Left cardiac atrium (tissue), 4 donors: ENCODE results near the gene ZBTB40. TPM values are rescaled to one million over a fixed set of nuclear protein-coding genes. Genes with fewer than 3 reads are reported as not detected.
A peak's percentile ranks its signal among the peaks of the same experiment; 100 is the strongest.

ENCODE experiments used
- ATAC-seq, 2 donors: fragments of 200-7000 bp; cut with Tn5 transposase; one replicate each; pipeline ENCODE4 v1.9.1; 2020; ENCODE audit warnings: mild to moderate bottlenecking in 2 of 2, moderate library complexity in 2 of 2
- DNase-seq: peaks from one replicate; pipeline ENCODE4 v3.0.0-alpha.2; 2020
- intact Hi-C, 2 donors: fragments of 100-400 bp; cut with DNase I; formaldehyde crosslinking; loops; one replicate each; pipeline versions ENCODE4 v1.14.1 to v1.15.1; 2022 to 2023
- total RNA-seq, 2 donors: library from RNA; stranded (reverse); fragmentation: NEBNext Ultra II Directional; extraction: Animal tissue kit (Norgen Biotek cat#: 25700); gene quantifications; one replicate each; pipeline ENCODE4 v1.2.1, GENCODE V29; 2021
- donor health status: DM: no; HTN: yes; CAD: no.
- donor health status: DM: no; HTN: yes; CAD: no; lungs with severe emphysema.
- donor health status: DM: yes; HTN: yes; CAD: no.
- donor health status: Dilated cardiomyopathy.

Gene ZBTB40
- total RNA-seq, 2 donors from 2014 or later, result 11.1 to 13.5 TPM

DNA sequence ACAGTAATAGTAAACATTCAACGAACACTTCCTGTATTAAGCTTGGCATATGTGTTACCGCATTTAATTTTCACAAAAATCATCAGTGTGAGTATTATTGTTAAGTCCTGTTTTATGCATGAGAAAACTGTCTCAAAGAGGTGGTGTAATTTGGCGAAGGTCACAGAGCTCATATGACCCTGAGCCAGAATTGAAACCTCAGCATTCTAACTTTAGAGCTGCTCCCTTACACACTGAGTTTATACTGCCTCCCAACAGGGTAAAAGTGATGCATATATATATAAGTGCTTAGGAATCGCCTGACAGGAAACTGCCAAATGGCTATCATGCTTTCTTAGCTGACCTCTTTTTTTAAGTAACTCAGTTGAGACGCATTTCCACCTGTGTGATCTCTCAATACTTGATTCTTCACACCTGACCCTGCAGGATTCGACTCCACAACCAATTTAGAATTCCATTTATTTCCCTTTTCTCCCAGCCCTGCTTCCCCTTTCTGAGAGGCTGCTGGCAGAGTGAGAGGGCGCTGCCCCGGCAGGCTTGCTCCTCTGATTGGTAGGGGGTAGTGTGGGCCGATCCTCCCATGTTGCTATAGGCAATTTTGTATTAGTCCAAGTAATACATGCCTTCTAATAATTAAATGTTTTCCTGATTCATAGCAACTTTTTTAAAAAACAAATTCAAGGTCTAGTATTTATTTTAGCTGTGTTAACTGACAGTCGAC lies 40.5 kb downstream of the ZBTB40 start:
- intact Hi-C loops, result no loop called here
- no peak for ATAC-seq
- peak; percentile 22 for DNase-seq

DNA sequence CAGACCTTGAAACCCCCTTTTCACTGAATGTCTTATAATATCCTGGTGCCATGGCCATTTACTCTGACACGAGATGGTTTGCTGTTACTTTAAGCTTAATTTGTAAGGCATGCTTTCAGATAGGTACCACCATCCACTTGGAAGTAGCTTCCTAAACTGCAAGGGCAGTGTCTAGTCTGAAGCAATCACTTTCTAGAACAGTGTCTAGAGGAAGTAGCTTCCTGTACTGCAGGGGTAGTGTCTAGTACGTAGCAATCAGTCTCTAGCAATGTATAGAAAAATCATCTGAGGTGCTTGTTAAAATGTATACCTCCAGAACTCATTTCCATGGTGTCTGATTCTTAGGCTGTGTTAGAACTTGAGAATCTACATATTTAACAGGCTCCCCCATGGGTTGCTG lies 42.5 kb downstream of the ZBTB40 start:
- intact Hi-C loops, result no loop called here
- ATAC-seq (peak in 1 of 2 donors; percentile 25), DNase-seq (no peak)

DNA sequence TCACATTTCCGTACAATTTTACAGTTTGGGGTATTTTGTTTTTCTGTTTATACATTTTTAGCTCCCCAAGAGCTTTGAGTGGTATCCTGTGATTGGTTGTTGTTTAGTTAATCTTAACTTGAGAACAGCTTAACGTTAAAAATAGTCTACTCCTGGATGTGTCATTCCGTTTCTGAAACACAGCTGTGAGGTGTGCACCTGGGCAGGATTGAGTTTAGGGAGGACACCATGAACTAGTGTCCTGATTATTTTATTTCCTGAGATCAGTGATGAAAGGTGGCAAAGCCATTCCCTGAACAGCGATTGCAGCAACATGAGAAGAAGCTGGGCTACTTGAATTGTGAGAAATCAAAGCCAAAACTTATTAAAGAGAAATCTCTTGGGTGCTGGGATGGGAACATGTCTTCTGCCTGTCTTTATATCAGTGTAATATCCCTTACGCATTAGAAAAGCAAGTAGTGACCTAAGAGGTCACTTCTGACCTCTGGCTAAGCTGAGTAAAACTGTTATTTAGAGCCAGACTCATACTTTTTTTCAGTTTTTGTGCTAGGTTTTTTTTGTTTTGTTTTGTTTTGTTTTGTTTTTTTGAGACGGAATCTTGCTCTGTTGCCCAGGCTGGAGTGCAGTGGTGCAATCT lies 43.4 kb downstream of the ZBTB40 start:
- DNase-seq (no peak), ATAC-seq (no peak)
- intact Hi-C loops, result no loop called here

DNA sequence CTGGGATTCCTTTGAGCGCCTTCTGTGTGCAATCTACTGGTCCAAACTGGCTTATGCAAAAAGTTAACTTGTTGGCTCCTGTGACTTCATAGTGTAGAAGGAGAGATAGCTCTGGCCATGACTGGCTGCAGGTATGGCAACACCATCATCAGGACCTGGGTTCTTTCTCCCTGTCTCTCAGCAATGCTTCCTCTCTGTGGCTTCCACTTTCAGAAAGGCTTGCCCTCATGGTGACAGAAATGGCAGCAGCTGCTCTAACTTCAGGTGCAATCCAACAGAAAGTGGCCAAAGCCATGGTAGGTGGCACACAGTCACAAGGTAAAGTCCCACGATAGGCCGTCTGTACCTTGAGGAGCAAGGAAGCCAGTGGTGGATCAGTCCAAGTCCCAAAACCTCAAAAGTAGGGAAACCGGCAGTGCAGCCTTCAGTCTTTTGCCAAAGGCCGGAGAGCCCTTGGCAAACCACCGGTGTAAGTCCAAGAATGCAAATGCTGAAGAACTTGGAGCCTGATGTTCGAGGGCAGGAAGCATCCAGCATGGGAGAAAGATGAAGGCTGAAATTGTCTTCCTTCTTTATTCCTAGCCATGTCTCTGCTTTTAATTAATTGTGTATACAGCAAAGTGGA lies 45.0 kb downstream of the ZBTB40 start:
- no peak for DNase-seq
- intact Hi-C loops, result no loop called here
- ATAC-seq, result no peak

DNA sequence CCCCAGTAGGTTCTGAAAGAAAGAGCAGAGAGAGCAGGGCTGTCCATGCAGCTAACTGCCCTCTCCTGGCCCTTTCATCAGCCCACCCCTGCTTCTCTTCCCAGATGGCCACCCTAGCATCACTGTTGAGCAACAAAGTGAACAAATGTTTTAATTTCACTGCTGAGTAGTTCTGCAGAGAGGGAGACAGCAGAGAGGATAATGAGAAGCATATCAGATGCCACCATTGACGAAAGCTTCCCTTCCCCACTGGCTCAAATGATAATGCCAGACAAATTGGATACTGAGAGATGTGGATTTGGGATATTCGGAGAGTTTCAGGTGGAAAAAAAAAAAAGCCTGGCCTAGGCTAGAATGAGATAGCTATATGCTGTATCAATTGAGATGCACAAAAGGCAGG lies 46.8 kb downstream of the ZBTB40 start:
- no peak for ATAC-seq
- intact Hi-C loops, result no loop called here

DNA sequence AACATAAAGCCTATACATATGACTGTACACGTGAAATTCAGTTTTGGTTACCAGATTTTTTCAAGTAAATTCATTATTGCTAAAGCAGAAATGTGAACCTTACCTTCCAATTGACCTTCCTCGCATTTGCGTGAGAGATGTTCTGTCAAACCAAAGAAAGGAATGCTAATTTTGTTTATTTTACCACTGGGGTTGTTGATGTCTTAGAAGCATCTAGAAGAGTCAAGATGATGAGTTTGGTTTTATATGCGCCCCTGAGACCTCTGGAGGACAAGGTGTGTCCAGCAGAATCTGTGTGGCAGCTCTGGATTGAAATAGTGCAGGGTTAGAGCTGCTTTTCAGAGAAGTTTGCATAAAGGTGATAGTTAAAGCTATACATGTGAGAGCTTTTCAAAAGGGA lies 48.4 kb downstream of the ZBTB40 start:
- intact Hi-C loops, result no loop called here
- ATAC-seq, result no peak
- DNase-seq, result no peak

More for the DNA sequence above, 46.8 kb downstream of the ZBTB40 start:
- no peak for DNase-seq

DNA sequence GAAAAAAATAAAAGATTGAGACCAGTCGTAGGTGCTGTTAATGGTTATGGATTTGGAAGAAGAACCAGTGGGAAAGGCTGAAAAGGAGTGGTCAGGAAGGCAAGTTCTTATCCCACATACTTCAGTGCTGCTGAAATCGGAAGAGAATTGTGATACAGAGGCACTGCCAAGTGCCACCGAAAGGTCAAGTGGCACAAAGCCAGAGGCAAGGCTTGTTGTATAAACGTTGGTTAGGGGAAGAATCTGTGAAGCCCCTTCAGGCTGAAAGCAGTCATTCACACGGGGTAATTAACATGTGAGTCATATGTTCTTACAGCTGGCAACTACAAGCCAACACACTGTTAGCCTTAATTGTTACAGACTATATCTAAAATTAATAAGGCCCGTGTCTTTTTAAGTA lies 48.8 kb downstream of the ZBTB40 start:
- peak; percentile 54 for DNase-seq
- intact Hi-C loops, result no loop called here
- peak; percentile 64 to 75 for ATAC-seq

DNA sequence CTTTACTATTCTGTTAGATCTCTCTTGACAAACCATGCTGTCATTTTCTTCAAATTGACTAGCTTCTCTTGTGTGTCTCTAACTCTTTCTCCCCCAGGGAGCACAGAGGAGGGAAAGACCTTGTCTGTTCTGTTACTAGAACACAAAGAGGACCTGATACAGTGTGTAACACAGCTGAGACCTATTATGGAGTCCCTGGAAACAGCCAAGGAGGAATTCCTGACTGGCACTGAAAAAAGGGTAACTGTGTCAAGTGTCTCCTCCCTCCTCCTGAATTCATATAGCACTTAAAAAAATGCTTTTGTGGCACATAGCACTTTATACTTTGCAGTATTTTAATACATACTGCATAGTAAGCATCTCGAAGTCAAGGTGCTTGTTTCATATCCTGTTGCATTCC lies 50.6 kb downstream of the ZBTB40 start:
- DNase-seq (no peak), ATAC-seq (no peak)
- intact Hi-C loops, result no loop called here

DNA sequence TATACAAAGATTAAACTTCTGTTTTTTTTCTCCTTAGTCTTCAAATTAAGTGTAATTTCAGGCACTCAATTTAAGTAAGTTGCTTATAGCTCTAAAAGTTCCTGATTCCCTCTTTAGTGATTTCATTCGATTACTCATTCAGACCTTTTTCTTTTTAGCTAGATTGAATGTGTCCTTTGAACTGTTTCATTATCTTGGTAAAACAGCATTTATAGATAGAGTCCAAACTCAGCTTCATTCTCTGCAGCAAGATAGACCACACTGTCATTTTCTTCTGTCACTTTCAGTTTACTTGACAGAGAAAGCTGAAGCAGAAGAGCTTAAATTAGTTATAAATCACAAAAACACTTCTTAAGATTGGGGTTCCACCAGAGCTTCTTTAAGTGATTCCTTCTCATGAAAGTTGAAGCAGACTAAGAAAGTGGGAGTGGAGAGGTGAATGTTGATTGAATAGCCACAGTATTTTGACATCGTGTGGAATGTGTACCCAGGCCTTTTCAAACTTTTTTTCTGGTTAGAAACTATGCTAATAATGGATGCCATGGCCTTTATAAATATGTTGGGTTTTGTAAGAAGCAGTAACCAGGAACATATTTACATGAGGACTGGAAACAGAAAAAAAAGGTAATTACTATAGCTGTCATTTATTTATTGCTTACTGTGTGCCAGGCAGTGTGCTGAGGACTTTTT lies 52.2 kb downstream of the ZBTB40 start:
- ATAC-seq (no peak), DNase-seq (no peak)
- intact Hi-C loops, result no loop called here

DNA sequence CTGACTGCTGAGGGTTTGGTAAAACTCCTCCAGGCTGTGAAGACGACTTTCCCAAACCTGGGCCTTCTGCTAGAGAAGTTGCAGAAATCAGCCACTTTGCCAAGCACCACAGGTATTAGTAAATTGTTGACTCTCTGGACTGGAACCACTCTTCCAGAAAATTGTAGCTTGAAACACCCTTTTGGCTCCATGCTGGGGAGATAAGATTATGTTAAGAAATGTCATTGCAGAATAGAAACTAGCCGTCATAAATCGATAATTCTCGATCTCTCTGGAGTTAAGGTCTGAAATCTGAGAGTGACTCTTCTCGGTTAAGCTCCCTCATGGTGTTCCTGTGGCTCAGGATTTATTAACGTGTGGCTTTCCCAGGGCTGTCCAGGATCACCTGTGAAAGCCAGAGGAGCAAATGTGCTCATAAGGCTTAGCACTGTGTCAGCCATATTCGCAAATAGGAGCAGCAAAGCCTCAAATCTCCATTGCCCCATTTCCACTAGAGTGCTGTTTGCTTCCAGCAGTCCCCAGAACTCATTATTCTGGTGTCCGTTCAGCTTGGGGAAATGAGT lies 54.6 kb downstream of the ZBTB40 start:
- DNase-seq, result no peak
- no peak for ATAC-seq
- intact Hi-C loops, result no loop called here

DNA sequence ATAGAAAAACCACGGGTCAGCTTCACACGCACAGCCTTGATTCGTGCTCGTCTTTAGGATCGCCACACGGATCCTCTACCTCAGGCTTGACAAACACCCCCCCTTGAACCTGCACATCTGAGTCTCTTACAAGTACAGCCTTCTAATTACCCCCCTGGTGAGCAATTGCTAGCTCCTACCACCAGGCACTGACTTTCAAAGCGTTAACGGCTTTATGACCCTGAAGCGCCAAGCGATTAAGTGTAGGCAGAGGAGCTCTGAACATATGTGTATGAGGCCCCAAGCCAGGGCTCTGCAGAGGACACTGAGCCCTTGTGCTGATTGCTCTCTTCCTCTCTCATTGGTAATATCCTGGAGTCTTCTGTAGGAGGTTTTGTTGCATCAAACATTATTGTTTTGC lies 55.9 kb downstream of the ZBTB40 start:
- ATAC-seq, result no peak
- intact Hi-C loops, result no loop called here

DNA sequence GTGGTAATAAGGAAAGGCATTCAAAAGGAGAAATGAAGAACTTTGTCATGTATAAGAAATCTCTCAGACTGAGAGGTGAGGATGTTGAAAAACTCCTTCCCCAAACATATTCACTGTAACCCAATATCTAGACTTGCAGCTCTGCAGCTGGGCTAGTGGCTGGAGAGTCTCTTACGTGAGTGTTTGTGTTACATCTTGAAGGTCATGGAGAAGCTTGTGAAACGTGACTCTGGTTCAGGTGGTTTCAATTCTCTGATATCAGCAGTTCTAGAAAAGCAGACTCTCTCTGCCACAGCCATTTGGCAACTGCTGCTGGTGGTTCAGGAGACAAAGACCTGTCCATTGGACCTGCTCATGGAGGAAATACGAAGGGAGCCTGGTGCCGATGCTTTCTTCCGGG lies 56.7 kb downstream of the ZBTB40 start:
- ATAC-seq, result no peak
- no peak for DNase-seq
- intact Hi-C loops, result no loop called here

More for the DNA sequence above, 55.9 kb downstream of the ZBTB40 start:
- DNase-seq, result no peak

DNA sequence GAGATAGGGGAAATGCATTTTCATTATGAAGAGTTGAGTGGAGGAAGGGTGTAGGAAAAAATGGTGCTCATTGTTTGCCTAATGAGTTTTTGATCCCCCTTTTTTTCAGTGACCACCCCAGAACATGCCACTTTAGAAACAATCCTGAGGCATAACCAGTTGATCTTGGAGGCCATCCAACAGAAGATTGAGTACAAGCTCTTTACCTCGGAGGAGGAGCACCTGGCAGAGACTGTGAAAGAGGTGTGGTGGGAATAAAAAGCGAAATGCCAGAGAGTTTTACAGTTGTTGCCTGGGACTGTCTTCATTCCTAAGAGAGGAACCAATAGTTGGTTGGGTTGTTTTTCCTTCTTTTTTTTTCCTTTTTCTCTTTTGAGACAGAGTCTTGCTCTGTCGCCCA lies 57.3 kb downstream of the ZBTB40 start:
- DNase-seq (no peak), ATAC-seq (no peak)
- intact Hi-C loops, result no loop called here

DNA sequence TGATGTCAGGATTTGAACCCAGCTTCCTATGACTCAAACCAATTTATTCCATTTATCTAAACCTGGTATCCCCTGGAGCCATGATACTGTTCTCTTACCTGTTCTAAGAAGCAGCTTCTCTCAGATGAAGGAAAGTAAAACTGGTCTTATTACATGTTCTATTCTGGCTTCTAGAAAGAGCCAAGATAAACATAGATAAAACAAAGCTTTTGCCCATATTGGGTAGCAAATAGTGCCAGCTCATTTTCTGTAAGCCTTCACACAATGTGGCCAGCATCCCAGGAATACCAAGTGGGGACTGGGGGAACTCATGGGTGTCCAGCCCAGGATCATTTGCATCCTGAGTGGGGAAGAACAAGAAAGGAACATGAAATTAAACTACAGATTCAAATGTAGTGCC lies 58.2 kb downstream of the ZBTB40 start:
- intact Hi-C loops, result no loop called here
- DNase-seq, result no peak
- no peak for ATAC-seq

DNA sequence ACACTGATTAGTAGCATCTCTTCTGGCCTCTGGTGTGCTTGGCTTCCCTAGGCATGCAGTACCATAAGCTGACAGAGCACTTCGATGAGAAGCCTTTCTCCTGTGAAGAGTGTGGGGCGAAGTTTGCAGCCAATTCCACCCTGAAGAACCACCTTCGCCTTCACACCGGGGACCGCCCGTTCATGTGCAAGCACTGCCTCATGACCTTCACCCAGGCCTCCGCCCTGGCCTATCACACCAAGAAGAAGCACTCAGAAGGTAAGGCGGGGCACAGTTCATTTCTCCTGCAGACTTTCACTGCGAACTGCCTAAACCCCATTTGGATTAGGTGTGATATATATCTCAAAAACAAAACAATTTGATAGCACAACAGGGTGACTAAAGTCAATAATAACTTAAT lies 61.2 kb downstream of the ZBTB40 start:
- intact Hi-C loops, result no loop called here
- ATAC-seq, result no peak
- no peak for DNase-seq

DNA sequence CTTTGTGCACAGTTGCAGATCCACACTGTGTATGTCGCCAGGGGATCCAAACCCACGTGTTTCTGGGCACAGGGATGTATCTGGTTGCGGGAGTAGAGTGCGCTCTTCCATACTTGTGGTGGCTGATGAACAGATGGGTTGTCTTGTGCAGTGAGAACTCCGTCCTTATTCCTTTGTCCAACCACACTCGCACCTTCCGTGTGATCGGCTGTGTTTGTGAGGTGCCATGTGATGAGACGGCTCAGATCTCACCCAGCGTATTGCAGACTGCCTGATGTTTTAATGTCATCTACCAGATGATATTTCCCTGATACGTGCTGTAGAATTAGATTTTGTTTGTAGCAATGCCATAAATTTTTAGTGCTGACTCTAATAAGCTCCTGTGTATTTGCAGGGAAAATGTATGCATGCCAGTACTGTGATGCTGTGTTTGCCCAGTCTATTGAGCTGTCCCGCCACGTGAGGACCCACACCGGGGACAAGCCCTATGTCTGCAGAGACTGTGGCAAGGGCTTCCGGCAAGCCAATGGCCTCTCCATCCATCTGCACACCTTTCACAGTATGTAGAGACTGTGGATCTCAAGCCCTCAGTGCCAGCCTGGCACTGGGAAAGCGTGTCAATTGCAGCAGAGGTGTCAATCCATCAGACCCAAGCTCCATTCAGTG lies 65.4 kb downstream of the ZBTB40 start:
- ATAC-seq (no peak), DNase-seq (no peak)
- intact Hi-C loops, result no loop called here

DNA sequence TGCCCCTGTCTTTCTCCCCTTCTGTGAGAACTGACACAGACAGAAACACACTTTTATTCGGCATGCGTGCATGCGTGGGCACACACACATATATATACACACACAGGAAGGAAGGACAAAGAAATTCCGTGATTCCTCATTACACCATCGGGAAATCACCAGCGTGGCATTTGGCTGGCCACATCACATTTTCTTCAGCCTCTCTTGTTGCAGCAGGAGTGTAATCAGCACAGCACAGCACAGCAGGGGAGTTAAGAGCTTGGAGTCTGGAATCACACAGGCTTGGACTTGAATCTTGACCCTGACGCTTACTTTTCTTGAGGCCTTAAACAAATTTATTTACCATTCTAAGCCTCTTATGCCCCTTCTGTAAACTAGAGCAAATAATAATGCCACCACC lies 66.3 kb downstream of the ZBTB40 start:
- intact Hi-C loops, result no loop called here
- DNase-seq (no peak), ATAC-seq (no peak)

DNA sequence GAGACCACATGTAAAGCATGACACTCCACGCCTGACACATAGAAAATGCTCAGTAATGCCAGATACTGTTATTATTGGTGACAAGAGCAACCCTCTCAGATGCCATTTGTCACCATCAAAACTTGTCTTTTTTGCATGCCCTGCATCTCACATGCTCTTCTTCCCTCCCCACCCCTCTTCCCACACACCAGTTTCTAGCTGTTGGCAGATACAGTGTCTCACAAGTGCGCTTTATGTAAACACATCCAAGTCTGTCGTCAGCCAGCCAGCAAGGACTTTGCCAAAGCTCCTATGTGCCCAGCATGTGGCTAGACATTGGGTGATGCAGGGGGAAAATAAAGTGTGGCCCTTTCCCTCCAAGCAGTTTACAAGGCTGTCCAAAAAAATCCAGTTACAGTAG lies 66.7 kb downstream of the ZBTB40 start:
- no peak for ATAC-seq
- intact Hi-C loops, result no loop called here

DNA sequence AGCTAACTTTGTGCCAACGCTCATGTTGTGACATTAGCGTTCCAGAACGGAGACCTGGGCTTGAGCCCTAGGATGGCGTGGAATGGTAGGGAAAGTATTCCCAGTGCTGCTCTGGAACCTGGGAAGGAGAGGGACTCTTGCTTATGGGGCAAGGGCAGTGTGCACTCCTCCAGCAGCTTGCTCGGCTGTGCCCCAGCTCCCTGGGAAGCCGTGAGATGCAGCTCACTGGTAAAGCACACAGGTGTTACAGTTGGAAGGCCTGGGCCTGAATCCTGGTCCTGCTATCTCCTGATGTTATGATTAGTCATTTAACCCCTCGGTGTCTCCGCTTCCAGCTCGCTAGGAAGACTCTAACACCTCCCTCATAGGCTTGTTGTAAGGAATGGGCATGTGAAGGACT lies 69.2 kb downstream of the ZBTB40 start:
- intact Hi-C loops, result loop anchor here (10.0 kb wide), 1 partner anchor 96 kb away; no protein-coding TSS in a partner anchor
- DNase-seq, result no peak
- no peak for ATAC-seq

More for the DNA sequence above, 66.7 kb downstream of the ZBTB40 start:
- DNase-seq, result no peak
